Measurements from ENCODE around the gene SLC5A10.
"Not testable (repeated sequence)": the region's sequence is repeated elsewhere in the genome, so short reads cannot be mapped to it uniquely, and the experiment has no call there.

The SLC5A10 gene

DNA sequence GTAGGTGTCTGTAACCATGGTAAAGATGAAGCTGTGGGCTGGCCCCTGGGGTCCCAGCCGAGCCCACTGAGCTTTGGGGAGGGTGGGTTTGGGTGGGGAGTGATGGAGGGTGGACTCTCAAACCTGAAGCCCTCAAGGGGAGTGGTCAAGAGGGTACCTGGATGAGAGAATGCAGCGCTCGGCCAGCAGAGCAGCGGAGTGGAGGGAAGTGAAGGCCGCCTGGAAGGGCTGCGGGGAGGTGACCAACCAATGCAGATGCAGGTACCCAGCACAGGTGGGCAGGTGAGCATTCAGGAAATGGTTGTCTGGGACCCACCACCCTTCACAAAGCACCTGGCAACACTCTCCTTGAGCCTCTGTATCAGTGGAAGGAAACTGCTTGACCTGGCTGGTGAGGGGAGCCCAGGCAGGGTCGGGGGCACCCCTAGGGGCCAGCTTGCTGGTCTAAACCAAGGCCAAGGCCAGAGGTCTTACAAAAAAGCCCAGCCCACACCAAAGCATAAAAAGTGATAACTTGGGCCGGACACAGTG, 3.4 kb upstream of the SLC5A10 start:
- DNase-seq, result no peak

DNA sequence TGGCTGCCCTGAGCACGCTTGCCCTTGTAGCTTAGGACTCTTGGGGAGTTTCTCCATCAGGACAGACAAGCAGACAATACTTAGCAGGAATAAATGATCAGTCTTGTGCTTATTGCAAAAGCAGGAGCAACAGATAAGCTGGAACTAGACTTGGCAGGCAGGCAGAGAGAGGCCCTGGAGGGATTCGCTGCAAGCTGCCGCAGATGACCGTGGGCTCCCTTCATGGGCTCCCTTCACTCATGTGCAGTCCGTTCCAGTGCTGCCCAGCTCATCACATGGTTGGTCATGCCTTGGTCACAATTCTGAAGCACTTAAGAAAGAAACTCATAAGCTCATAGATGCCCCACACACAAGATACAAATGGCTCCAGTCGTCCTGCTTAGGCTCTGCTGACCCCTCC, 2.4 kb upstream of the SLC5A10 start:
- no peak for DNase-seq

DNA sequence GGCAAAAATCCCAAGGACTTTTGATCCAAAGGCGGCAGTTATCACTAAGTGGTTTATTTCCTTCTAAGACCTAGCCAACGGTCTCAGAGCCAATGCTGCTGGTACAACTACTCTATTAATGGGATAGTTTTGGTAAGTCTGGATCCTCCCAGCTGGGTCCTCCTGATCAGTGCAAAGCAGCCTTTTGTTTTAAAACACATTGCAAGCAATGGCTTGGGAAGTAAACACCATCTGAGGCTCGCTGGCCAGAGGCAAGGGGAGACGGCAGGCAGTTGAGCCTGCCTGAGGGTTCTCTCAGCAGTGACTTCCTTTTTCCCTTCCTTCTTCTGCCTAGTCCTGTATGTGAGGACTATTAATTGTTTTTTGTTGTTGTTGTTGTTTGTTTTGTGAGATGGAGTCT, 1.6 kb upstream of the SLC5A10 start:
- DNase-seq, result no peak

DNA sequence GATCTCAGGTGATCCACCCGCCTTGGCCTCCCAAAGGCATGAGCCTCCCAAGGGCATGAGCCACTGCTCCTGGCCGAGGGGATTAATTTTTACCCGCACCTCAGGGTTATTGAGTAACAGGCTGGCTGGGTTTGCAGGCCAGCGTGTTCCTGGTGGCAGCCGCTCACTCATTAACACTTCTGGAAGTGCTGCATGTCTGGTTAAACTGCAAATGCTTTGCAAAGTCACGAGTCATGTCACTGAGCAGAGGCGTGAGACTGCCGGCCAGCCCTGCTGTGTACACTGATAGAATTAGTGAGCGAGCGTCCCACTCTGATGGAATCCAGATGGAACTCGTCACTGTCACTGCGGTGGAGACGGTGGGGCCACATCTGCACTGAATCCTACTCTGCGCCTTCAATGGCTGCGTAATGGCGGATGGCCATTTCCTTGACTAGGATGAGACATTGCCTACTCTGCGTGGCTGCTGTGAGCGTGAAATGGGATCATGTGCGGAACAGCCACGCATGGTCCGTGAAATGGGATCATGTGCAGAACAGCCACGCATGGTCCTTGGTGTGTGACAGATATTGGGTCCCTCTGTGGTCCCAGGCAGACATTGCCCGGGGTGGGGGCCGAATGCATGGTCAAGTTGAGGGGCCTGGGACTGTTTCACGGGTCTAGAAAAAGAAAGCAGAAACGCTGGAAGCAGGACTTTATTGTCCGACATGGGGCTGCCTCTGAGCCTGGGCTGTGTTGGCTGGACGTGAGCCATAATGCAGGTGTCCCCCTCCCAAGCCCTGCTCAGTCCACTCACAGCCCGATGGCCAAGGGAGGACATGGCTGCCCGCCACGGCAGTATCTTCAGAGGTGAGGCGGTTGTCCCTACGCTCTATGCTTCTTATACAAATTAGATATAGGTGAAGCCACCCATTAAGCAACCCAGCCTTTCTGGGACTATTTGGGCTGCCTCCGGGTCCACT, 740 bp upstream of the SLC5A10 start:
- DNase-seq, result no peak

DNA sequence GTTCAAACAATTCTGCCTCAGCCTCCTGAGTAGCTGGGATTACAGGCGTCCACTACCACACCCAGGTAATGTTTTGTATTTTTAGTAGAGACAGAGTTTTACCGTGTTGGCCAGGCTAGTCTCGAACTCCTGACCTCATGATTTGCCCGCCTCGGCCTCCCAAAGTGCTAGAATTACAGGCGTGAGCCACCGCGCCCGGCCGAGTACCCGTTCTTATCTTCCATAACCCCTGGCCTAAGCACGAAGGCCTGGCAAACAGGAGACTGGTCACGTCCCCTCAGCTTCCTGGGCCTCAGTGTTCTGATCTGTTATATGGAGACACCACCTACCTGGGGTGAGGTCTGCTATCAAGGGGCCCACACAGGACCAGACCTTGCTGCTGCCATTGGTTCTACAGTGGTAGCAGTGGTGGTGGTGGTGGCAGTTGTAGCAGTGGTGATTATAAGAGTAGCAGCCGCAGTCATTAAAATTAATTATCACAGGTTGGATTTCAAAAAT, 1.3 kb downstream of the SLC5A10 start:
- no peak for DNase-seq

DNA sequence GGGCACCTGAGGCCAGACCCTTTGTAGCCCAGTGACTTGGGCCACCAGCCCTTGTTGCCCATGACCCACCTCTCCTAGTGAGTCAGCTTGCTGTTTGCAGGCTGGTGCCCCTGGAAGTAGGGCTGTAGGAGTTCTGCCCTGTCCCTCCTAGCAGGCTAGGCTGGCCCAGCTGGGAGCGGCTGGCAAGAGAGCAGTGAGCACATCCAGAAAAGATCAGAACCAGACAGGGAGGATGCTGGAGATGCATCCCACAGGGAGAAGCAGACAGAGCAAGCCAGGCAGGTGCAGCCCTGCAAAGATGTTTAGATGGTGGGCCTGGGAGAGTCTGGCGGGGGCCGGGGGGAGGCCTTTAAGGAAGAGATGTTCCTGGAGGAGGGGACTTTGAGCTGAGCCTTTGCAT, 2.4 kb downstream of the SLC5A10 start:
- DNase-seq, result no peak

DNA sequence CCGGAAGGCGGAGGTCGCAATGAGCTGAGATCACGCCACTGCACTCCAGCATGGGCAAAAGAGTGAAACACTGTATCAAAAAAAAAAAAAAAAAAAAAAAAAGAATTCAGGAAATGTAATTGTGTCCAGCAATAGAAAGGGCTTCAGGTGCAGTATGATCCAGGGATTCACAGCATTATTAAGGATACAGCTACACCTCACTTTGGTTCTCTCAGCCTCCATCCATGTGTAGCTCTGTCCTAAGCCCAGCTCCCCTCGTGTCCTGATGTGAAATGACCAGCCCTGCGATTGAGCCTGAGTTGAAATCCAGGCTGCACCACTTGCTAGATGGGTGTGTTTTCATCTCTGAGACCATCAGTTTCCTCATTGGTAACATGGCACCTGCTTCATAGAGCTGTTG, 3.0 kb downstream of the SLC5A10 start:
- DNase-seq, result no peak

DNA sequence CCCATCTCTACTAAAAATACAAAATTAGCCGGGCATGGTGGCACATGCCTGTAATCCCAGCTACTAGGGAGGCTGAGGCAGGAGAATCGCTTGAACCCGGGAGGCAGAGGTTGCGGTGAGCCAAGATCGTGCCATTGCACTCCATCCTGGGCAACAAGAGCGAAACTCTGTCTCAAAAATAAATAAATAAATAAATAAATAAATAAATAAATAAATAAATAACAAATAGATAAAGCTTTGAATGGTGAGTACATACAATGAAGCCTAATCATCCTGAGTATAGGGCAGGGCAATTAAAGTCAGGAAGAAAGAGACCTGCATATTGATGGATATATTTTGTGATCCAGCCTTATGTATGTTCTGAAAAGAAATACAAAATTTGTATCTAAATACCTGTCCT, 4.1 kb downstream of the SLC5A10 start:
- not testable (repeated sequence) for DNase-seq

DNA sequence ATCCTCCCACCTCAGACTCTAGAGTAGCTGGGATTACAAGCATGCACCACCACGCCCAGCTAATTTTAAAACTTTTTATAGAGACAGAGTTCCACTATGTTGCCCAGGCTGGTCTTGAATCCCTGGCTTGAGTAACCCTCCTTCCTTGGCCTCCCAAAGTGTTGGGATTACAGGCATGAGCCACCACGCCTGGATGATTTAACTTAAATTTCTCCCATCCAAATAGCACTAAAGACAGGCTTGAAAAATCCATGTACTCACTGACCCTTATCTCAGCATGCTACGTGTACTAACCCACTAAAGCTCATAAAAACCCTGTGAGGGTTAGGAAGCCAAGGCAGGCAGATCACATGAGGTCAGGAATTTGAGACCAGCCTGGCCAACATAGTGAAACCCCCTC, 4.6 kb downstream of the SLC5A10 start:
- no peak for DNase-seq

DNA sequence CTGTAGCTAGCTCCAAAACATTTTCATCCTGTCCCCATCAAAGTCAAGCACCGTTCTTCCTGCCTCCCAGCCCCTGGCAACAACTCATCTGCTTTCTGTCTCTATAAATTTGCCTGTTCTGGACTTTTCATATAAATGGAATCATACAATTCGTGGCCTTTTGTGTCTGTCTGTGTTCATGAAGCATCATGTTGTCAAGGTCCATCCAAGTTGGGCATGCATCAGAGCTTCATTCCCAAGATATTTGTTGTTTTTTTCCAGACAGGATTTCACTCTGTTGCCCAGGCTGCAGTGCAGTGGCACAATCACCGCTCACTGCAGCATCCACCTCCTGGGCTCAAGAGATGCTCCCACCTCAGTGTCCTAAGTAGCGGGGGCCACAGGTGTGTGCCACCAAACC, 5.9 kb downstream of the SLC5A10 start:
- no peak for DNase-seq

DNA sequence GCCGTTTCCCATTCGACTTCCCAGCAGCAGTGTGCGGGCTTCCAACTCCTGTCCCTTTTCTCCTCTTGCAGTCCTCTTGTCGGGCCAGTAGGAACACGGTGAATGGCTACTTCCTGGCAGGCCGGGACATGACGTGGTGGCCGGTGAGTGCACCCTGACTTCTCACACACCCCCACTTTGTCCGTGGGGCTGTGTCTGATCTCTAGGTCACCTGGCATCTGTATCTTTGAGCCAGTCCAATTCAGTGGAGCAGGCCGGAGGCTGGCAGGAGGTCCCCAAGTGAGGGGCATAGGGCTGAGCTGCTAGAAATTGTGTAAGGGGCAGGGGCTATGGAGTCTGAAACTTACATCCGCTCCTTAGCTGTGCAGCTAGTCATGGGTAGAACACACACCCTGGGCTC, 6.6 kb downstream of the SLC5A10 start:
- no peak for DNase-seq

DNA sequence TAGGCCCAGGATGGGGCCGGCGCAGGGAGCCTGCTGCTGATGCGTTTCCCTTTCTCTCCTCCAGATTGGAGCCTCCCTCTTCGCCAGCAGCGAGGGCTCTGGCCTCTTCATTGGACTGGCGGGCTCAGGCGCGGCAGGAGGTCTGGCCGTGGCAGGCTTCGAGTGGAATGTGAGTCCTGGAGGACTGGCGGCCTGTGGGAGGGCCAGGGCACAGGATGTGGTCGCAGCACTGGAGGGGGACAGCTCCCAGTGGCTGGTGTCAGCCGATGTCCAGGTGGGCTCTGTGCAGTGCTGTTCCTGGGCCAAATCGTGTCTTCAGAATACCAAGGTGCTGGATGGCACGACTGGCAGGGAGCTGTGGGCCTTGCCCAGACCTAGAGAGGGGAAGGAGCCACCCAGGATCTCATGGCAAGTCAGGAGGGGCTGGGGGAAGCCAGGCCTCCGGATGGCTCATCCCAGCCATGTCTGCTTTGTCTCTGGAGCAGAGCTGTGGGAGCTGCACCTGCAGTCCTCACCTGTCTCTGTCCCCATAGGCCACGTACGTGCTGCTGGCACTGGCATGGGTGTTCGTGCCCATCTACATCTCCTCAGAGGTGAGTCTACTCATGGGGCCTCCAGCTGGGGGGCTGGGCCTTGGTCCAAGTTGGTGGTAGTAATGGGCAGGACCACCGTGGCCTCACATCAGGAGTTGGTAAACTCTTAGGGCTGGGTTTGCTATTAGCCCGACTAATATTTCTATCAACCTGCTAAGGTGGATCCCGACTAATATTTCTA, 7.3 kb downstream of the SLC5A10 start:
- DNase-seq, result no peak

DNA sequence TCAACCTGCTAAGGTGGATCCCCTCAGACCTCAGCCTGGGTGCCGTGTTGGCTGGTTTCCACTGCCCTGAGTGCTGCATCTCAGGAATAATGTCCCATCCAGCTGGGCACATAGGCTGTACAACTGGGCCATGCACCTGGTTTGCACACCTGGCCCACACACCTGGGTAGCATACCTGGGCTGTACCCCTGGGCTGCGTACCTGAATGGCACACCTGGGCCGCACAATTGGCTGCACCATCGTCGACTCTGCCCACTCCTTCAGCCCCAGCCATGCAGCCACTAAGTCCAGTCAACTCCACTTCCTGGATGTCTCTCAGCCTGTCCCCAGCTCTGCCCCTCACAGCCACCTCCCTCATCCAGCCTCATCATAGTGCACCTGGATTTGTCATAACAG, 7.9 kb downstream of the SLC5A10 start:
- DNase-seq, result no peak

DNA sequence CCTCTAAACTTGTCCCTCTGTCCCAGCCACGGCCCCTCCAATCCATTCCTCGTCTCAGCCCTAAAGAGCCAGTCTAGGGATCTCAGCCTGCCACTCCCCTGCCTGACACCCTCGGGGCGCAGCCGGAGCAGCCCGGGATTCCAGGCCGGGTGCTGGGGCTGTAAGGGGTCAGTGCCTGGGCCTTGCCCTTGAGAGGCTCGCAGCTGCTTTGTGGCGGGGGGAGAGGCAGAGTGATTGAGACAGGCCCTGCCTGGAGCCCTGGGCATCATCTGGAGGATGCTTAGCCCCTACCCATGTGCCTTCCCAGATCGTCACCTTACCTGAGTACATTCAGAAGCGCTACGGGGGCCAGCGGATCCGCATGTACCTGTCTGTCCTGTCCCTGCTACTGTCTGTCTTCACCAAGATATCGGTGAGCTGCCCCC, 8.3 kb downstream of the SLC5A10 start:
- no peak for DNase-seq

DNA sequence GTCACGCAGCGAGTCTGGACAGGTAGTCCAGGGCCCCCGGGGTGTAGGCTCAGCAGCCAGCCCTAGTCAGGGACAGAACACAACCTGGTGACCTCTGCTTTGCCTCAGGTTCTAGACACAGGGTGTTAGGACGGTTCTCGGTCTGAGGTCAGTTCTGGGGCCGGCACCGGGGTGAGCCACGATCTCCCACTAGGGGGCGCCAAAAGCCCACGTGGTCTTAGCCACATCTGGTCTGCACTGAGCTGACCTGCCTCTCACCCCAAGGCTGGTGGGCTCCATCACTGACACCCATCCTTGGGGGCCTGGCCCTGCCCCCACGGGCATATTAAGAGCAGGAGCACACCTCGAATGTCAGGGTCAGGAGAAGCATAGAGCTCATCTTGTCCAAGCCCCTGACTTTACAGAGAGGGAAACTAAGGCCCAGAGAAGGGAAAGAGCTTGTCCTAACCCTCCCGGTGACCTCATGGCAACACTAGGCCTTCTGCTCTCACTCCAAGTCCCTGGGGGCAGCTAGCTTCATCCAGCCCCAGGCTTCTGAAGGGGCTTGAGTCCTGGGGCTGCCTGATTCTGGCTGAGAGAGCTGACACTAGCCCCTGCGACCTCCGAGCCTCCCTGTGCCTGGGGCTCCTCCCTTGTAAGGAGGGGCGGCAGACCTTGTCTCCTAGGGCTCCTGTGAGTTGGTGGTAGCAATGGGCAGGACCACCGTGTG, 9.0 kb downstream of the SLC5A10 start:
- DNase-seq, result no peak

DNA sequence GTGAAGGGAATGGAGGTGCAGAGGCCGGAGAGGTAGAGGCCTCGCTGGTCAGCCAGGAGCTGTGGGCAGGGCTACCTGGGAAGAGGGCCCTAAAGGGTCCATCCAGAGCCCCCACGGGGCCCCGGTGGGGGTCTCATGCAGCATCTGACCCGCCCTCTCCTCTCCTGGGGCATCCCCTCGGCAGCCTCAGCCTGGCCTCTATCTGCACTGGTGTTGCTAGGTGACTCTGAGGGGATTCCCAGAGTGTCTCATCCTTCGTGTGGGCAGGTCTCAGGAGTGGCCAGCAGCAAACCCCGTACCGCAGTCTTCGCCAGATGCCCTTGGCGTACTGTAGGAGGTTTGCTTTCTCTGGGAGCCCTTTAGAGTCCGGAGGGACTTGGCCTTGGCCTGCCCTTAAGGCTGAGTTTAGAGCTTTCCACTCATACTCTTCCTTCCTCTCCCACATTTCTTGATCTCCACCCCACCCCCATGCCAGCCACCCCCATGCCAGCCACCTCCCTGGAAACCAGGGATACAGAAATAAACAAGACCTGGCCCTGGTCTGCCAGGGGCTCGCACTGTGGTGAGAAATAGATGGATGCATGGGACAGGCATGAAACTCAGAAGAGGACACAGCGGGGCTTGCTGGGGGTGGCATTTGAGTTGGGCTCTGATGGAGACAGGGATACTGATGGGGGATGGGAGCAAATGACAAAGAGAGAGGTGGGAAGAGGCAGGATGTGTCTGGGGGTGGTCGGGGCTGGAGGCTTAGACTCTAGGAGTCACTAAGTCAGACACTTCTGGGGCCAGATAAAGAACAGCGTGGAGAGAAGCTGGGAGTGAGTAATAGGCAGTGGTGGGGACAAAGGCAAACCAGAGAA, 9.9 kb downstream of the SLC5A10 start:
- no peak for DNase-seq

DNA sequence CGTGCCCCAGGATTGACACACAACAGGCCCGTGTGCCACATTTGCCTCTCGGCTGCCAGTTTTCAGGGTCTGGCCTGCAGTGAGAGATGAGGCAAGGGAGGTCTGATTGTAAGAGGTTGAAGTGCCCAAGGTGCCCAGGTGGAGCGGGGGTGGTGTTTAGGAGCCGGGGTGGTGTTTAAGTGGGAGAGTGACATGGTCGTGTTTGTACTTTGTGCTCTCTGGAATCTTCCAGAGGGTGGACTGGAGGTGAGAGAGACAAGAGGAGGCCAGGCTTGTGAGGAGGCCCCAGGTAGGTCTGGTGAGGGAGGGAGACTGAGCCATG, 10.5 kb downstream of the SLC5A10 start:
- no peak for DNase-seq

DNA sequence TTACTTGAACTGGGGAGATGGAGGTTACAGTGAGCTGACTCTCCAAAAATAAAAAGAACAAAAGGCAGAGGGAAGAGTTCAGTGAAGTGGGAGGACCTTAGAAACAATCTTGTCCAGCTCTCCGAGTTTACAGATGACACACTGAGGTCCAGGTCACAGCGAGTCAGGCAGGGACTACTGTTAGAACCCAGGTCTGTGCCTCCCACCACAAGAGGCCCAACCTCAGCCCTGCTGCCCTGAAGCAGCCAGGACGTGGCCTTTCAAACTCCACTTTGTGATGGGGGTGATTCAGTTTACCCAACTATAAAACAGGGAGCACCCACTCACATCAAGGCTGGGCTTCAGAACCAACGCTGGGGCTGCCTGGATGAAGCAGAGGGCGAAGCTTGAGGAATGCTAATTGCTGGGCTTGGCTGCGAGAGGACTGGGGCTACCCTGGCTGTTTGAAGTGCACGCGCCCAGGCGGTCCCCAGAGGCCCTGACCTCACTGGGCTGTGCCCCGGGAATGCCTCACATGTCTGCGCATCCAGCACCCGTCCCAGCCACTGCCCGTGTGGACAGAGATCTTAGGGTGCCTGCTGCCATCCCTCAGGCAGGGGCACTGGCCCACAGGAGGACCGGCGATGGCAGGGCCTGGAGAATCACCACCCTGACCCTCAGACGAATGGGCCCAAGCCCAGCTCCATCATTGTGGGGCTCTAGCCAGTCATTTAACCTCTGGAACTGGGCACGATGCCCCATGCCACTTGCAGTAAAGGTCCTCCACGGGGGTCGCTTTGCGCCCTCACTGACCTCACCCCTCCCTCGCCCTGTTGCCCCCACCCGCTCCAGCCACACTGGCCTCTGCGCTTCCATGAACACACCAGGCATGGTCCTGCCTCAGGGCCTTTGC, 11.4 kb downstream of the SLC5A10 start:
- DNase-seq, result no peak

DNA sequence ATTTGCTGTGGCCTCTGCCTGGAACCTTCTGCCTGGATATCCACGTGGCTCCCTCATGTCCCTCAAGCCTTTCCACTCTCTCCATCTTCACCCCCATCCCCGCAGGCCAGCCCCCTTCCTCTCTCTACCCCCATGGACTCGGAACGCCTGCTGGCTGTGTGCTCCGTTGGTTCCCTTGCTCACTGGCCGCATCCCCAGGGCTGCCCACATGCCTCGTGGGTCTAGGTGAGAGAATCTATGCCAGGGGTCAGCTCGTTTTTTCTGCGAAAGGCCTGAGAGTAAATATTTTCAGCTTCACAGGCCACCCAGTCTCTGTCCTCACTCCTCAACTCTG, 12.0 kb downstream of the SLC5A10 start:
- DNase-seq, result no peak

DNA sequence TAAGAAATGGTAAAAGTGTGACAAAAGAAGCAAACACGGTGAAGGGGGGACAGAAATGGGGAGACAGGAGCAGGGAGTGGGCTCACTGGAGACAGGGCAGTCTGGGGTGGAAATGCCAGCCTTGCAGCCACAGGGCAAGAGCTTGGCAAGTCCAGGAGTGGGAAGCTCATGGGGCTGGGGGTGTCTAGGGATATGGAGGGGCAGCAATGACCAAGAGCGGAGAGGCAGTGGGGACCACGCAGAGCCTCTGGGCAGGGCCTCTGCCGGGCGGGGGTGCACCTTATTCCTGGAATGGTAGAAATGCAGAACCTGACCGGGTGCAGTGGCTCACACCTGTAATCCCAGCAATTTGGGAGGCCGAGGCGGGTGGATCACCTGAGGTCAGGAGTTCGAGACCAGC, 12.6 kb downstream of the SLC5A10 start:
- DNase-seq, result no peak

DNA sequence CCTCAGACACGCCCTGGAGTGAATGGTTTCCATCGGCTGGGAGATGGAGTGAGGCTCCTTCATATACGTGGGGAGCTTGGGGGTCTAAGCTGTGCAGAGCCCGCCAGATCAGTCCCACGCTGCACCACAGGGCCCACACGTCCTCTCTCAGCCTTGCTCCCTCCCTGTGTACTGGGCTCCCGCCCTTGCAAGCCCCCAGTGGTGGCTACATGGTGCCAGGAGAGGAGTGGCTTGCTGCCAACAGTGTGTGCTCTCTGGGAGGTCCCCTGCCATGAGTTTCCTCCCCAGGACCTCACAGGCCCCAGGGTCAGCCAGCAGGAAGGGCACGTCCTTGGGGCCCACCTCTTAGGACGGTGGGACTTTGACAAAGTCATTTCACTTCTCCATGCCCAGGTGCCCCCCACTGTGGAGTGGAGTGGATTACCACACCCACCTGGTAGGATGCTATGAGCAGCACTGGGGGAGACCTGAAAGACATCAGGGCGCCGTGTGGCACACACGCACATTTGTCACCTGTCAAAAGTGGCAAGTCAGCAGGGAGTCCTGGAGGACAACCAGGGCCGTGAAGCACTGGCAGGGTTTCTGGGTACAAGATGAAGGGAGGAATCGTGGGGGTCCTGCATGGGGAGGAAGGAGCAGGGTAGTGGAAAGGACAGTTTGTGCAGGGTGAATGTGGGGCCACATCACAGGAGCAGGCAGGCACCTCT, 13.7 kb downstream of the SLC5A10 start:
- no peak for DNase-seq
